Suprapubic skin (tissue), 3 donors: ENCODE measurements around the gene NFKBIL1.

Source experiments
- CTCF ChIP-seq, 2 donors: fragments of 200-600 bp in 1 of 2; fragments of 450-650 bp in 1 of 2; sonication (generic) in 1 of 2; IDR thresholded peaks; one replicate each; pipeline ENCODE4 v1.5.1; 2016 to 2019; ENCODE audit warnings: antibody characterized with exemption in 2 of 2, mild to moderate bottlenecking in 1 of 2, moderate library complexity in 1 of 2
- POLR2AphosphoS5 ChIP-seq, 3 donors: sonication (generic); formaldehyde crosslinking; IDR thresholded peaks; one replicate each; pipeline ENCODE4 v1.6.1; 2017; ENCODE audit warnings: antibody characterized with exemption in 3 of 3

- no peak for TF ChIP-seq CTCF (IDR thresholded peaks at IDR 0.05)
- no peak for TF ChIP-seq POLR2AphosphoS5 (IDR thresholded peaks at IDR 0.05)
Measured at GRCh38 chr6:31572041-31572911, 24.9 kb downstream of the NFKBIL1 start, which contains the start of gene LTA.
